Measurements from ENCODE around the gene RGPD4.
"Not testable (repeated sequence)": the region's sequence is repeated elsewhere in the genome, so short reads cannot be mapped to it uniquely, and the experiment has no call there.

RGPD4 gene

GRCh38 chr2:107826749-107827148, at the start of gene RGPD4:
RGPD4 (plus strand) TSS chr2:107826892; CDS start chr2:107827014, 122 bp downstream.
- DNase-seq (ENCODE audit: low read depth in 3 of 3), result not testable (repeated sequence)

- no peak for DNase-seq (ENCODE audit: low read depth in 3 of 3)
Observed at GRCh38 chr2:107777974-107778373, 48.7 kb upstream of the RGPD4 start.

- DNase-seq (ENCODE audit: low read depth in 3 of 3), result no peak
Observed at GRCh38 chr2:107785756-107786155, 40.9 kb upstream of the RGPD4 start.

DNA sequence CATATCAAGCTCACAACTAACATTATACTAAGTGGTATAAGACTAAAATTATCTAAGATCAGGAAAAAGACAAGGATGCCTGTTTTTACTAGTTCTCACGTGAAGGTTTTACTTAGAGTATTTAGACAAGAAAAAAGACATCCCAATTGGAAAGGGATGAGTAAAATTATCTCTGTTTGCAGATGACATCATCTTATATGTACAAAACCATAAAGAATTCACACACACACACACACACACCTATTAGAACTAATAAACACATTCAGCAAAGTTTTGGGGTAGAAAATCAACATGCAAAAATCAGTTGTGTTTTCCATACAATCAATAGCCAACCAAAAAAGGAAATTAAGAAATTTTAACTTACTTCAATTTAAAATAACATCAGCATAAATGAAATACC, 35.9 kb upstream of the RGPD4 start:
- DNase-seq (ENCODE audit: low read depth in 3 of 3), result no peak

DNA sequence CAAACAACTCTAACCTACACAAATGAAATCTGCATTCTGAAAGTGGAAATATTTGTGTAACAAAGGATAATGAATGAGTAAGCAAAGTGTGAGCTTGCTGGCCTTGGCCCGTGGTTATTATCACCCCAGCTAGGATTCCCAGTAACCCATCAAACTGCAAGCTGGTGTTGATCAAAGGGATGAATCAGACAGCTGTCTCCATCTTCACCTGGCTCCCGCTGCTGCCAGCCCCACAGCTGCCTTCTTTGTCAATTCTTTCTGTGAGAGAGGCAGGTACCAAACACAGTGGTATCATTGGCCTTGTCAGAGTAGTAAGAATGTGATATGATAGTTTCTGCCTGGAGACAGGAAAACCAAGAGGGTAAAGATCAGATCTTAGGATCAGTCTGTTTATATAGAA, 25.2 kb upstream of the RGPD4 start:
- DNase-seq (ENCODE audit: low read depth in 3 of 3), result no peak

GRCh38 chr2:107804608-107805498, 21.8 kb upstream of the RGPD4 start:
- DNase-seq (ENCODE audit: low read depth in 3 of 3), result no peak

GRCh38 chr2:107806901-107807300, 19.8 kb upstream of the RGPD4 start:
- DNase-seq (ENCODE audit: low read depth in 3 of 3), result no peak

GRCh38 chr2:107807988-107808387, 18.7 kb upstream of the RGPD4 start:
- DNase-seq (ENCODE audit: low read depth in 3 of 3), result no peak

DNA sequence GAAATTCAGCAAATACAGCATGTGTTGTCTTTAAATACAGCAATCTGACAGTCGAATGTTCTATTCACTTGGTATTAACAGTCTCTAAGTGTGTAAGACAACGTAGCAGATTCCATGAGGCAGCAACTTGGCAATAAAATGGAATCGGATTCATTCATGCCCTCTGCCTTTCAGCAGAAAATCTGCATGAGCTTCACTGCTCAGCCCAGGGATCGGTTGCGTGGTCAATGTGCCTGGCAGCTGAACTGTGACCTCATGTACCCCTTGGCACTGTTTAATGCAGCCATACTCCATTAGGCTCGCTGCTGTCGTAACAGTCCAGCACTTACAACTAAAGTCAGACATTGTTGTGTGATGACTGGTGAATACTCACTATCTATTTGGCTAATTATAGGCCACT, 17.7 kb upstream of the RGPD4 start:
- DNase-seq (ENCODE audit: low read depth in 3 of 3), result no peak

GRCh38 chr2:107809835-107810234, 16.9 kb upstream of the RGPD4 start:
- no peak for DNase-seq (ENCODE audit: low read depth in 3 of 3)

GRCh38 chr2:107810734-107811133, 16.0 kb upstream of the RGPD4 start:
- no peak for DNase-seq (ENCODE audit: low read depth in 3 of 3)

- no peak for DNase-seq (ENCODE audit: low read depth in 3 of 3)
Observed at GRCh38 chr2:107811411-107811810, 15.3 kb upstream of the RGPD4 start.

DNA sequence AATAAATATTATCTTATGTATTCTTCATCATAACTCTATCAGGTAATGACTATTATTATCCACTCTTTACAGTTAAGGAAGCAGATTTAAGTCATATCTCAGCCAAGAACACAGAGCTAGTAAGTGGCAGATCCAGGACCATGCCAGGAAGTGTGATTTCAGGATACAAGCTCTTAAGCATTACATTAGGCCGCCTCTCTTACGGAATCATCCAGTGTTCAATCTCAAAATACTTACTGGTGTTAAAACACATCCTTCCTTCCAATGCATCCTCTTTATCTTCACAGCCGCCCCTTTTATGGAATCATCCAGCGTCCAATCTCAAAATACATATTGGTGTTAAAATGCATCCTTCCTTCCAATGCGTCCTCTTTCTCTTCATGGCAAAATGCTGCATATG, 14.7 kb upstream of the RGPD4 start:
- DNase-seq (ENCODE audit: low read depth in 3 of 3), result no peak

DNA sequence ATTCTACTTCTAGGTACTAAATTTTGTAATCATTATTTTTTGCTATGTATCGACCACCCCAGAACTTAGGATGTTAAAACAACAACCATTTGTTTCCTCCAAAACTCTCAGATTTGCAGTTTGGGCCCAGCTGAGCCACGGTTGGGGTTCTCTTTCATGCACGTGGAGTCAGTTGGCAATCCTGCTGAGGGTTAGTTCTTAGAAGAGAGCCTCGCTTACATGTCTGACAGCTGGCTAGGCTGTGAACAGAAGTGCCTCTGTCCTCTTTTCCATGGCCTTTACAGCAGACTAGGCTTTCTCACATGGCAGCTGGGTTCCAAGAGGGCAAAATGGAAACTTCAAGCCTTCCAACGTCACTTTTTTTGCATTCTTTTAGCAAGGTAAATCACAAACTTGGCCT, 9.3 kb upstream of the RGPD4 start:
- DNase-seq (ENCODE audit: low read depth in 3 of 3), result no peak

DNA sequence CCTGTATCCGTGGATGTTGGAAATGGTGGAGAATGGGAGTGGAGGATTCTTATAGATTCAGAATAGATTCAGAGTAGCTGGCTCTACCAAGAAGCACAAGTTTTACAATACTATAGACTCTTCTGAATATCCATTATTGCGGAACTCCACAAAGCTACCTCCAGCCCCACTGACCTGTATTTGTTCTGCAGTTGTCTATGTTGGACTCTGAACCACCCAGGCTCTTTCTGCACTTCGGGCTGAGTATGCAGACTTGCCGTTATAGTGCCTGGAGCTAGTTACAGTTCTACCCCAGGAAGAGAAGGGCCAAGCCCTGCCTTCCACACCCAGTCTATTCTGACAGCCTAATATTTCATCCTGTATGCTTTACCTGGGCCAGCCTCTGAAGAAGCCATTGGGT, 4.4 kb upstream of the RGPD4 start:
- DNase-seq (ENCODE audit: low read depth in 3 of 3), result no peak

DNA sequence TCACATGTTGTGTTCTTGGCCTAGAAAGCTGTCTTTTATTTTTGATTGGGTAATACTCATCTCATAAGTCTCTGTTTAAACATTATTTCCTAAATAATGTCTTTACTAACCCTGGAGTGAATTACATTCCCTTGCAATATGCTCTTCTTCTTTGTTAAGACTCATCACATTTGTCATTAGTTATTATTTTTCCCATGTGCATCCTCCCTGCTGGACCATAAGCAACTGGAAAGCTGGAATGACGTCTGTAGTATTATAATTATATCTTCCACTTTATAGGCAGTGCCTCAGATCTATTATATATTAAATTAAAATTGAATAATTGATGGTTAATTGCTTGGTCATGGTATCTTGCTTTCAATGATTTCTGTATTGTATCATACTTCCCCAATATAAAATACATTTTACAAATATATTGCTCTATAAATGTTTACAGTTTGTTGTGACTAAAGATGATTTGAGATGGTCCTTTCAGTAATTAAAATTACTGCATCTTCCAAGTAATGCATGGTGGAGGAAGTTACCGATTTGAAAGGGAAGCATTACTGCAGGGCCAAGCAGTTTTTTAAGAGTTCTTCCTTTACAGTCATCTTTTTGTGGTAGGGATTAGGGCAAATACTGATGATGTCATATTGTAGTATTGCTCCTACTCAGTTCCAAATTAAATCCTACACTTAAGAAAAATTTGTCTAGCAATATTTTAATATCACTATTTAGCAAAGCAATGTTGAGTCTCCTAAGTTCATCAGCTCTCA, 2.1 kb upstream of the RGPD4 start:
- no peak for DNase-seq (ENCODE audit: low read depth in 3 of 3)

- no peak for DNase-seq (ENCODE audit: low read depth in 3 of 3)
Observed at GRCh38 chr2:107825206-107825563, 1.5 kb upstream of the RGPD4 start.

DNA sequence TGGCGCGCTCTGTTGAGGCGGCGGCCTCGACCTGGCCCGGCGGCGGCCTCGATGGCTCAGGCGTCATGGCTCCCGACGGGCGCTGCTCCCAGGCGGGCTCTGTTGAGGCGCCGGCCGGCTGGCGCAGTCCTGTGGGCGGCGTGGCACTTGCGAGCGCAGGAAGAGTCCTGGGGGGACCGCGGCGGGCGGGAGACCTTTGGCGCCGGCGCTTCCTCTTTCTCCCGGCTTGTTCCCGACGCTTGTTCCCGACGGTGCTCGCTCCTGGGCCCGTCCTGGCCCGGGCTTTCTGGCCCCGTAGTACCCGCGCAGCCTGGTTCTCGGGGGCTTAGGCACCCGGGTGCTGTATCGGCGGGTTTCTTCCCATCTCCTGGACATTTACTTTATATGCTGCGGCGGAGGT, 2.8 kb downstream of the RGPD4 start:
- not testable (repeated sequence) for DNase-seq (ENCODE audit: low read depth in 3 of 3)

DNA sequence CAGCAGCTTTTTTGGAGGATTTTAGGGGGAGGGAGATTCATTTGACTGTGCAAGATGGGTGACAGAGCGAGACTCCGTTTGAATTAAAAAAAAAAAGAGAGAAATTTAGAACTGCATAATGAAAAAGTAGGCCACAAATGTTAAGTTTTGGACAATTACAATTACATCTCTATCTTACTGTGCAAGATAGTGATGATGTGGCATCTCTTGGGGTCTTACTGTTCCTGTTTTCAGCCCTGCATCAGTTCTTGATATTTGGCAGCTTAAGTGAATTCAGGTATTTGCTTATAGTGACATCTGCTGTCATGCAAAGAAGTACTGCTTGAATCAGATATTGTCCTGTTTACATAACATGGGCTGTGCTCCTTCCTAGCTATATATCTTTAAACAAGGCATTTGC, 6.5 kb downstream of the RGPD4 start:
- DNase-seq (ENCODE audit: low read depth in 3 of 3), result not testable (repeated sequence)

DNA sequence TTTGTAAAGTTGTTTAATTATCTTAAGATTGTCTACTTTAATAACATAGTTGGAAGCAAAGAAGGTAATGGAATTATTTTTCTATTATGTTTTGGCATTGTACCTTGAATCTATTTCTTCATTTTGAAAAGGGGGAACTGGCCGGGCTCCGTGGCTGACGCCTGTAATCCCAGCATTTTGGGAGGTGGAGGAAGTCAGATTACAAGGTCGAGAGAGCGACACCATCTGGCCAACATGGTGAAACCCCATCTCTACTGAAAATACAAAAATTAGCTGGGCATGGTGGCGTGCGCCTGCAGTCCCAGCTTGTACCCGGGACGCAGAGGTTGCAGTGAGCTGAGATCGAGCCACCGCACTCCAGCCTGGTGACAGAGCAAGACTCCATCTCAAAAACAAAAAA, 6.9 kb downstream of the RGPD4 start:
- DNase-seq (ENCODE audit: low read depth in 3 of 3), result not testable (repeated sequence)

DNA sequence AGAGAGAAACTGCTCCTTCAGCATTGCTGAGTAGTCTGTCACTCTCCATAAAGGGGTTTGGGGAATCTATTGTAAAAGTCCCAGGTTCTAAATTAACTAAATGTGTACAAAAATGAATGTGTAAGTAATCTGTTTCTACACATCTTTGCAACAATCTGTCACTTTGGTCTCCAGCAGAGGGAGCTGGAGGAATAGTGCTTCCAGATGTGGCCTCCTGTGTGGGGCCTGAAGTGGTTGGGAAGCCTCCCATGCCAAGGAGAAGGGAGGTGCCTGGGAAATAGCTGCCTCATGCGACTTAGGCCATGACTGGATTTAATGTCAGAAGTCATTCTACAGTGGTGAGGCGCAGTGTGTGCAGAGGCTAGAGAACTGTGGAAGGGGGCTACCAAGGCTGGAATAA, 89.4 kb downstream of the RGPD4 start:
- DNase-seq (ENCODE audit: low read depth in 3 of 3), result not testable (repeated sequence)

DNA sequence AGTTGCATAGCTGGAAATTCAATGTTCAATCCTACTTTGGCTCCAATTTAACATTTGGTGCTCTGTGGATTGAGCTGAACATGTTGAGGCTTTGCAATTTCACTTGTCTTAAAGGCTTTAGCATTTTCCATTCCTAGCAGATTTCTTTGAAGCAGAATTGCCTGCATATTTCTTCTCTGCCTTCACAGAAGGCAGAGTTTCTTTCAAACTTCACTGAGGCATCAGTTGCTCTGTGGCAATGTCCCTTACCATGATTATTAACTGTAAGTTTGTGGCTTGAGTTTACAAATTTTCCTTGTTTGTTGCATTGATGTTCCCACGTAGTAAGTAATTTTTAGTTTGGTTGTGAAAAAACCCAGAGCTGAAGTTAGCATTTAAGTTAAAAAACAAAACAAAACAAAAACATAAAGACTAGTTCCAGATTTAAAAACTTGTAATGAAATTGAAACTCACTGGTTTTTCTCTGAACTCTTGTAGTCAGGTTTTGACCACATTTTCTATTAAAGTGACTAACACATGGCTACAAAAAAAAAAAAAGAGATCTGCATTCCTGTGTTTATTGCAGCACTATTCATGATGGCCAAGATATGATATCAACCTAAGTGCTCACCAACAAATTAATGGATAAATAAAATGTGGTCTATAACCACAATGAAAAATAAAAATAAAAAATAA, 90.1 kb downstream of the RGPD4 start:
- DNase-seq (ENCODE audit: low read depth in 3 of 3), result not testable (repeated sequence)
